ENCODE results near the gene HDAC3.

Gene HDAC3

DNA sequence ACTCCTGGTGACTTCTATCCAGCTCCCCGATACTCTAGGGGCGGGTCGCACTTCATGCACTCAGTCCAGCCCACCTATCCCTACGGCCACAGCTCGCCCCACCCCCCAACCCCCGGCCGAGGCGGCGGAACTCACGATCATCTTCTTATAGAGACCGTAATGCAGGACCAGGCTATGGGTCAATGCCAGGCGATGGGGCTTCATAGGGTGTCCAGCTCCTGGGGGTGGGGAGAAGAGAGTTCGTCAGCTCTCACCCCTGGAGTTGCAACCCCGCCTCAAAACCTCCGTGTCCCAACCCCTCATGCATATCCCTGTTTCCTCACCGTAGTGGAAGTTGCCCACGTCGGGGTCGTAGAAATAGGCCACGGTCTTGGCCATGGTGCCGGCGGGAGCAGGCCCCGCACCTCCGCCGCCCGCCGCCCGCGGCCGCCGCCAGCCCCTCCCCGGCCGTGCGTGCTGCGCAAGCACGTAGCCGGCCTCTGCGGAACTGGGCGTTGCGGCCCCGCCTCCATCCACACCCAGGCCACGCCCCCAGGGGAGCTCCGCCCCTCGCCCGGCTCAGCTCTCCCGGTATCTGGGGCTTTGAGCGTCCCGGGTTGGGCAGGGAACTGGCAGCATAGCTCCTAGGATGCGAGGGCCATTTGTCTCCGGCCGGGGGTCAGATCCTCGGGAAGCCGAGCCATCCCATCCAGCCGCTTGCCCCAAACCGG lies at the start of gene HDAC3, which contains the start of gene RELL2:
HDAC3 (minus strand) TSS at position 437 of the 710 bp plus-strand sequence; CDS start at position 378, 59 bp downstream.
RELL2 (plus strand) TSS at position 585 of the 710 bp plus-strand sequence. CDS start 1,229 bp downstream, outside the sequence.
- DNase-seq = peak; percentile 78

DNA sequence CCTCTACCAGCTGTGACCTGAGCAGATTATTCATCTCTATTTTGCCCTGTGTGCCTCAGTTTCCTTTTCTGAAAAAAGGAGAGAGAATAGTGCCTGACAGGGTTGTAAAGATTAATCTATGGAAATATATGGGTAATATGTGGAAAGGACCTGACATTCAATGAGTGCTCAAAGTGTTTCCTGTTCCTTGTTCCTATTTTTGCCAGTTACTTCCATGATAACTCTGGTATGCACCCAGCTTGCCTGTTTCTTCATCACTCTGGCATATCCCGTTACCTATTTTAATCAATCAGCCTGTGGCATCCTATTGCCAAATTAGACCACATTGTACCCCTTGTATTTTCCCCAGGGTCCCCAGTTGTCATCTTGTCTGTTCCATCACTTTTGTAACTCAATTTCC lies 48.9 kb upstream of the HDAC3 start:
- no peak for DNase-seq

DNA sequence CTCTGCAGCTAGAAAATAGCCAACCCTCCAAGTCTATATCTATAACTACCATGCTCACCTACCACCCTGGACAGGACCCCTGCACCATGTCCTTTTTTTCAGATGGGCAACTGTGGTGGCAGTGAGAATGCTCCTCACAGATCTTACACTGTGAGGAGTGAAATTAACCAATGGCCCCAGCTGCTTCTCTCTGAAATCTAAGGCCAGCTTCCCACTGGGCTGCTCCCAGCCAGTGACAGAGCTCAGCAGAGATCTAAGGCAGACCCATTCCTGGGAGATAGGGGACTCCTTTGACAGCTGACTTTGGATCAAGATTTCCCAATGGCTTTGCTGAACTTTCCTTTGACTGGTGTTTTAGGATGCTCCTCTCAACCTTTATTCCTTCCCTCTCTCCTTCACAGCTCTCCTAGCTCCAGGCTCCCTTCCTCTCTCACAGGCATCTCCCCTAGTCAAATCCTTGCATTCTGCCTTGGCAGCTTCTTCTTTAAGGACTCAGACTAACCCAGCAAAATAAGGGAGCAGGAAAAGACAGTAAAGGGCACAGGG lies 47.0 kb upstream of the HDAC3 start:
- DNase-seq = no peak

DNA sequence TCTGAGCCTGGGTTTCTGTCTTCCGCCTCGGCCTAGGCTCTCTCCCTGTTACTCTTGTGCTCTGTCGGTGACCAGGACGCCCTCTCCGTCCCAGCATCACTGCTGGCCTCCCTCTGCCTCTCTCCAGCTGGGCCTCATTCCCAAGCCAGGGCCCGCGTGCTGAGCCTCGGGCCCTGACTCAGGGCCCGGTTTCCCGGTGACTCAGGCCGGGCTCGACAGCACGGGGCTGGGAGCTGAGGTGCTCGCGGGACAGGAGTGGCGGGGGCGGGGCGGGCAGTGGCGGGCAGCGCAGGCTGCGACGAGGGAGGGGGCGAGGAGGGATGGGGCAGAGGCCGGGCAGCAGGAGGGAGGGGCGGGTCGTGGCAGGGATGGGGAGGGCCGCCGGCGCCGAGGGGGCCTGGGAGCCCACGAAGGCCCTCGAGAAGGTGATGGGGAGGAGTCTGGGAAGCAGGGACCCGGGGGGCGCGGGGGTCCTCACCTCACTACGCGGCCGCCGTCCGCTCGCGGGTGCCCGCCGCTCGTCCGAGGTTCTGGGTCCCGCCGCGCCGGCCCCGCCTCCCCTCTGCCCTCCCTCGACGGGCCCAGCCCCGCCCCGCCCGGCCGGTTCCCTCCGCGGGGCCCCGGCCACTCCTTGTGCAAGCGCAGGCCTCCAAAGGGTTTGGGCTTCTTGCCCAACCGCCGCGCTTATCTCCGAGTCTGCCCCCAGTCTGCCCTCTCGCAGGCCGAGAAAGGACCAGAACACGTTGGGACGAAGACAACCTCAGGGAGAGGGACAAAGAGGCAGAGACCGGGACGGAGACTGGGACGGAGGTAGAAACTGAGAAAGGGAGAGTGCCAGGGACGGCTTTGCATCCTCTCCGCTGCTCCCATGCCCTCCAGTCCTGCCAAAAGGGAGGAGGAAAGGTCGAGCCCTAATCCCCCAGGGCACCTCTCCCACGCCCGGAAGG lies 45.3 kb upstream of the HDAC3 start, which contains the start of gene ARAP3:
ARAP3 (minus strand) TSS at position 536 of the 947 bp plus-strand sequence. CDS start 1,744 bp downstream, outside the sequence.
- DNase-seq = no peak

GRCh38 chr5:141681295-141681694 lies 44.6 kb upstream of the HDAC3 start:
- no peak for DNase-seq

GRCh38 chr5:141680751-141681201 lies 44.1 kb upstream of the HDAC3 start:
- no peak for DNase-seq

GRCh38 chr5:141680178-141680577 lies 43.5 kb upstream of the HDAC3 start:
- no peak for DNase-seq

GRCh38 chr5:141677415-141677814 lies 40.8 kb upstream of the HDAC3 start:
- DNase-seq = no peak

- DNase-seq = no peak
Measured at GRCh38 chr5:141675672-141676071, 39.0 kb upstream of the HDAC3 start.

DNA sequence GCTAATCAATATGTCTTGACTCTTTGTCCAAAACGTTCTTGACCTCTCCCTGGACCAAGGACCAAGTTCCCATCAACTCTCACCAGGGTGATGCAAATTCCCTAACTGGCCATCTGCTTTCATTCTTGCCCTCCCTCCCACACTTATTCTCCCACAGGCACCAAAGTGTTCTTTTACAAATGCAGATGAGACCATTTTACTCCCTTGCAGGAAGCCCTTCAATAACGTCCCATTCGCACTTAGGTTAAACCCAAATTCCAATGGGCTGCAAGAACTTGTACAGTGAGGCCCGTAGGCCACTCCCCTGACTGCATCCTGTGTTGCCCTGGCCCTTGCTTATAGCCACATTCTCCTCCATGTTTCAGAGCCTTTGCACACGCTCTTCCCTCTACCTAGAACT lies 38.1 kb upstream of the HDAC3 start:
- no peak for DNase-seq

DNA sequence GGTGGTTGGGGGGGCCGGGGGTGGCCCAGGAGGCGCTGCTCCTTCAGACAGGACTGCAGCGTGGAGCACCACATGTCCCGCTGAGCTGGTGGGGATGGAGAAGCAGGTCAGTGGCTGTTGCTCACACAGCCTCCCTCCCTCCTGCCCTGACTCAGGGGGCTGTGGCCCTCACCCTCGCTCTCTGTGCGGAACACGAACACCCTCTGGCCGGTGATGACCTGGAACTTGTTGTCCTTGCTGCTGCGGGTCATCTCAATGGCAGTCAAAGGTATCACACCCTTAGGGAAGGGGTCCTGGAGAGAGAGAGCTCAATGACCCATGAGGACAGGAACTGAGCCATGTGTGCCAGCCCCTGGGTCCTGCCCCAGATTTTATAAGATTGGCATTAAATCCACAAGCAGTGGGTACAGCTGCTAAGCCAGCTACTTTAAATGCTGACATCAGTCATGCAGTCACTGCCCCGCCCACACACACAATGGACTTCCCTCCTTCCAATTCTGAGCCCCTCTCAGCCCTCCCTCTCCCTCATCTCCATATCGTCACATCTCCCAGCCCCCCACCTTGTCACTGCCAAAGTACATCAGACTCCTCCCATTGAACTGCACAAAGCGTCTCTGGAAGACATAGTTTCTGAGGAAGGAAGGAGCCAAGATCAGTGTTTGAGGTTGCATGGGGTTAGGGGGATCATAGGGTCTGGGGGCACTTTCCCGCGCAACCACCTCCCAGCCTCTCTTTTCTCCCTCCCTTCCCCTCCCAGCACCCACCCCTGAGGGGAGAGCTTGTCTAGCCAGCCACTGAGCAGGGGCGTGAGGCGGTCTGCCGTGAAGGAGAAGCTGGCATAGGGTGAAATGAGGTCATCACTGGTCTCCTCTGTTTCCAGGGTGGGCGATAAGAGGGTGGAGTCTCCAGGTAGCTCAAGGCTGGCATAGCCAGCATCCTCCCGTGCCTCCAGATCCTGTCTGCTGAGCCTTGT lies 36.5 kb upstream of the HDAC3 start:
- DNase-seq = no peak

- no peak for DNase-seq
Measured at GRCh38 chr5:141672071-141672840, 35.6 kb upstream of the HDAC3 start.

DNA sequence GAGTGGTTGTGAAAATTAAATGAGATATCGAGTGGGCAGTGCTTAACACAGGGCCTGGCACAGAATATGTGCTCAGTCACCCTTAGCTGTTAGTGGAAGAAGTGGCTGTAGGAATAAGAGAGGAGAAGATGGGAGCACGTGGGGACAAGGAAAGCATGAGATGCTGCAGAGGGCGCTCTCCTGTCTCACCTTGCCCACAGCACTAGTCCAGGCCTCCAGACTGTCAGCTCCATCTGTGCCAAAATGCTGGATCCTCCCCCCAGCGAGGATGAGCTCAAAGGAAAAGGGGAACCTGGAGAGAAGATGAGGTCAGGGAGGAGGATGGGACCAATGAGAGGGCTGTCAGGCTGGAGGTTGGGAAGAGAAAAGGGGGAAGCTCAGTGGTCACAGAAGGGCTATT lies 32.9 kb upstream of the HDAC3 start:
- DNase-seq = no peak

- DNase-seq = no peak
Measured at GRCh38 chr5:141668601-141669265, 32.1 kb upstream of the HDAC3 start.

DNA sequence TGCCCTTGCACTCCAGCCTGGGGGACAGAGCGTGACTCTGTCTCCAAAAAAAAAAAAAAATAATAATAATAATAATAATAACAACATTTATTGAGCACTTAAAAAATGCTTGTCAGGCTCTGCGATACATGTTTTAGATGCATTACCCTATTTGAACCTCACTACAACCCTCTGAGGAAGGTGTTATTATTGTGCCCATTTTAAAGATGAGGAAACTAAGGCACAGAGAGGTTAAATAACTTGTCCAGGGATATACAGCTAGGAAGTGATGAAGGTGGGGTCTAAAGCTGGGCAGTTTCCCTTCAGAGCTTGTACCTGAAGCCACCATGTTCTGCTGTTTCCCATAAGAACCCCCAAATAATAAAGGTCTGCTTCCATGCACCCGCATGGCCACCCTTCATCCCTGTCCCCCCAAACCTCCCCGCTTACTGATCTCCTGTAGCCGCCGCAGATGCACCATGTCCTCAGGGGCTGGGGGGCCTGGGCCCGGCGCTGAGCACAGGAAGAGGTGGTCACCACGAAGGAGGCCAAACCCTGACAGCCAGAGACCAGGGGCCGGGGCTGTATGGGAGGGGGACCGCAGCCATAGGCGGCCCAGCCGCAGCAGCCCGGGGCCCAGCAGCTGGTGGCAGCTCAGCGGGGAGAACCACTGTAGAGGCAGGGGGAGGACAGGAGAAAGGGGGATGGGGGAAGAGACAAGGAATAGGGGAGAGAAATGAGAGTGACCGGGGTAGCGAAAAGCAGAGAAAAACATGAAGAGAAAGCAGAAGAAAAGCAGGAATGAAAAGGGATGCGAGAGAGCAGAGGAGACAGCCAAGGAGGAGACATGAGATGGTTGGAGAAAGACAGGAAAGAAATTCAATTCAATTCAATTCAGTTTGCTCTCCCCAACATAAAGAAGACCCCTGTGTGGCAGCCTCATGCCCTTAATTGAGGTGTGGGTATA lies 29.6 kb upstream of the HDAC3 start:
- no peak for DNase-seq

GRCh38 chr5:141664733-141665461 lies 28.2 kb upstream of the HDAC3 start:
- peak; percentile 18 for DNase-seq

DNA sequence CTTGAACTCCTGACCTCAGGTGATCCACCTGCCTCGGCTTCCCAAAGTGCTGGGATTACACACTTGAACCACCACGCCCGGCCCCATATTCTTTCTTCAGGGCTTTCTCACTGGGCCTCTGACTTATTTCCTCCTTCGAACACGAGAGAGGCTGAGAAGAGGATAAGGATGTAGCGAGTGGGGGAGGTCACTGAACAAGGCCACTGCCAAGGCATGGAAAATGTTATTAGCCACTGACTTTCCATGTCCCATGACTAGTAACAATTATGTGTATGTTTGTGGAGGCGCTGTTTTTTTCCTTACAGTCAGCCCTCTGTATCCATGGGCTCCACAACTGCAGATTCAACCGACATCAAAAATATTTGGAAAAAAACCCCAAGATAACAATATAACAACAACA lies 26.9 kb upstream of the HDAC3 start:
- DNase-seq = no peak

DNA sequence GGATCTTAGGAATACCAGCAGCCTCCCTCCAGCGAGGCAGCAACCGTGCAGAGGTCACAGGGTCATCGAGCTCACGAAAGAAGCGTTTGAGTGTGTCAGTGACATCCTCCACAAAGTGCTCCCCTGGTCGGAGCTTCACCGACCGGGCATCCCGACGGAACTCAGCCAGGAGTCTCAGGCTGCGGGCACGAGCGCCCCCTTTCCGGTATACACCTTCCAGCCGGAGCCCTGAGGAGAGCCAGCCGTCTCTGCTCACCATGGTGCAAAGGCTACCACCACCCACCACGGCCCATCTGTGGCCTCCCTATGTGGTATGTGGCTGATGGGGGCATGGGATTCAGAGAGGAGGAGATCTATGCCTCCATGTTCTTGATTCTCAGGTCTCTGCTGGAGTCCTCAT lies 25.4 kb upstream of the HDAC3 start:
- DNase-seq = no peak

Measured in NCI-H526 treated with DMSO at 0.1 percent for 48 hours (cell line).